Mesenchymal stem cell (in vitro differentiated cells and primary cell): ENCODE measurements around the gene CHRM2. TPM values are rescaled to one million over a fixed set of nuclear protein-coding genes. Genes with fewer than 3 reads are reported as not detected.
A peak's percentile ranks its signal among the peaks of the same experiment; 100 is the strongest.
"Not testable (repeated sequence)": the region's sequence is repeated elsewhere in the genome, so short reads cannot be mapped to it uniquely, and the experiment has no call there.

Experiments used
- DNase-seq: peaks from one replicate; pipeline ENCODE4 v3.0.0-alpha.2; 2013
- H2AFZ ChIP-seq: one replicate; pipeline ENCODE4 v1.6.1; 2013; ENCODE audit warnings: low read depth, mild to moderate bottlenecking, control low read depth, inconsistent platforms, low read length, moderate library complexity
- H2AK5ac ChIP-seq: 2 replicates; pipeline ENCODE4 v1.6.1; 2013; ENCODE audit warnings: low read length, moderate library complexity, mild to moderate bottlenecking, inconsistent platforms; ENCODE audit not compliant: severe bottlenecking
- H2BK120ac ChIP-seq: one replicate; pipeline ENCODE4 v1.6.1; 2013; ENCODE audit warnings: low read depth, mild to moderate bottlenecking, inconsistent platforms, low read length, moderate library complexity
- H2BK12ac ChIP-seq, 2 experiments: one replicate each; pipeline ENCODE4 v1.6.1; 2013; ENCODE audit warnings: inconsistent platforms in 2 of 2, low read length in 2 of 2, mild to moderate bottlenecking in 2 of 2, moderate library complexity in 2 of 2, control low read depth in 1 of 2
- H2BK15ac ChIP-seq: one replicate; pipeline ENCODE4 v1.6.1; 2013; ENCODE audit warnings: mild to moderate bottlenecking, low read depth, inconsistent platforms; ENCODE audit not compliant: poor library complexity, severe bottlenecking
- H2BK5ac ChIP-seq: 2 replicates; pipeline ENCODE4 v1.6.1; 2013; ENCODE audit warnings: low read depth, mild to moderate bottlenecking, low read length, control low read depth, inconsistent platforms; ENCODE audit not compliant: poor library complexity, severe bottlenecking
- H3K14ac ChIP-seq, 2 experiments: one replicate each; pipeline ENCODE4 v1.6.1; 2013; ENCODE audit warnings: inconsistent platforms in 2 of 2, low read length in 2 of 2, control low read depth in 1 of 2, mild to moderate bottlenecking in 1 of 2, moderate library complexity in 1 of 2
- H3K18ac ChIP-seq, 2 experiments: one replicate each; pipeline ENCODE4 v1.6.1; 2013; ENCODE audit warnings: inconsistent platforms in 2 of 2, low read length in 2 of 2, control low read depth in 1 of 2, low read depth in 1 of 2, mild to moderate bottlenecking in 1 of 2
- H3K23ac ChIP-seq, 2 experiments: one replicate each; pipeline ENCODE4 v1.6.1; 2013; ENCODE audit warnings: inconsistent platforms in 2 of 2, low read length in 2 of 2, mild to moderate bottlenecking in 2 of 2, moderate library complexity in 2 of 2, control low read depth in 1 of 2
- H3K27ac ChIP-seq: 2 replicates; pipeline ENCODE4 v1.5.1; 2013; ENCODE audit warnings: mild to moderate bottlenecking, moderate library complexity, low read length, control low read depth, inconsistent platforms; ENCODE audit not compliant: poor library complexity, severe bottlenecking
- H3K27me3 ChIP-seq, 2 experiments: 2 replicates each; pipeline versions ENCODE4 v1.6.1 to v1.7.0; 2013; ENCODE audit warnings: low read length in 2 of 2, mild to moderate bottlenecking in 2 of 2, moderate library complexity in 2 of 2, control low read depth in 1 of 2, inconsistent platforms in 1 of 2; ENCODE audit not compliant: control insufficient read depth in 1 of 2, insufficient read depth in 1 of 2
- H3K36me3 ChIP-seq, 2 experiments: 2 replicates each; pipeline versions ENCODE4 v1.6.1 to v1.7.0; 2013; ENCODE audit warnings: low read length in 2 of 2, control low read depth in 1 of 2, inconsistent platforms in 1 of 2, low read depth in 1 of 2, mild to moderate bottlenecking in 1 of 2; ENCODE audit not compliant: insufficient read depth in 2 of 2, control insufficient read depth in 1 of 2
- H3K4ac ChIP-seq, 2 experiments: one replicate each; pipeline ENCODE4 v1.6.1; 2013; ENCODE audit warnings: inconsistent platforms in 2 of 2, low read length in 2 of 2, mild to moderate bottlenecking in 2 of 2, moderate library complexity in 2 of 2, control low read depth in 1 of 2, low read depth in 1 of 2
- H3K4me1 ChIP-seq: 2 replicates; pipeline ENCODE4 v1.6.1; 2013; ENCODE audit warnings: low read depth, low read length, control low read depth; ENCODE audit not compliant: control insufficient read depth, insufficient read depth
- H3K4me2 ChIP-seq: 2 replicates; pipeline ENCODE4 v1.6.1; 2013; ENCODE audit warnings: low read length, mild to moderate bottlenecking, inconsistent platforms; ENCODE audit not compliant: poor library complexity, severe bottlenecking
- H3K4me3 ChIP-seq, 2 experiments: 2 replicates each; pipeline versions ENCODE4 v1.5.1 to v1.7.0; 2013; ENCODE audit warnings: low read length in 2 of 2, mild to moderate bottlenecking in 2 of 2, control low read depth in 1 of 2, low read depth in 1 of 2; ENCODE audit not compliant: insufficient read depth in 1 of 2
- H3K79me1 ChIP-seq: replicated peaks from 2 replicates; pipeline ENCODE4 v1.6.1; 2013; ENCODE audit warnings: mild to moderate bottlenecking, control low read depth, low read length, inconsistent platforms; ENCODE audit not compliant: poor library complexity, severe bottlenecking
- H3K9ac ChIP-seq: 2 replicates; pipeline ENCODE4 v1.7.0; 2013; ENCODE audit warnings: mild to moderate bottlenecking, low read length, moderate library complexity
- H3K9me3 ChIP-seq: 2 replicates; pipeline ENCODE4 v1.7.0; 2013; ENCODE audit warnings: mild to moderate bottlenecking, low read length; ENCODE audit not compliant: control insufficient read depth
- H4K8ac ChIP-seq: one replicate; pipeline ENCODE4 v1.6.1; 2013; ENCODE audit warnings: inconsistent platforms, mild to moderate bottlenecking, low read length, moderate library complexity
- H4K91ac ChIP-seq: one replicate; pipeline ENCODE4 v1.6.1; 2013; ENCODE audit warnings: mild to moderate bottlenecking, low read length, inconsistent platforms
- WGBS: methylation state at CpG from one replicate; pipeline ENCODE4 v1.1.7; 2013; ENCODE audit warnings: mixed read lengths; 5-methylcytosine and 5-hydroxymethylcytosine counted together
- polyA plus RNA-seq, 2 experiments: library from polyadenylated mRNA; stranded (reverse); fragments of 200-250 nt; gene quantifications; one replicate each; pipeline ENCODE4 v1.2.3, GENCODE V29; 2013

The CHRM2 gene
- 36.0 TPM for polyA plus RNA-seq (2013, experiment 1 of 2)
- 35.0 TPM for polyA plus RNA-seq (2013, experiment 2 of 2)

GRCh38 chr7:136868496-136869000, at the start of gene CHRM2:
TSS of gene CHRM2 (plus strand) at chr7:136868652. CDS start at chr7:137014866, 146,214 bp downstream.
- Histone ChIP-seq H3K9me3 (no peaks in the 10 kb centered on the region), H3K79me1 (no peaks in the 10 kb centered on the region), H4K8ac (peak within 1 kb of the TSS; percentile 78), H3K4ac (peak within 1 kb of the TSS in 1 of 2 experiments; percentile 59), H2BK120ac (peak within 1 kb of the TSS; percentile 38), H4K91ac (peak within 1 kb of the TSS; percentile 78), H3K36me3 (no peaks in the 10 kb centered on the region), H2AFZ (peak within 1 kb of the TSS; percentile 46), H3K27me3 (peaks cover 49 to 58% of the 10 kb centered on the region in 2 experiments), H3K9ac (no peak within 1 kb of the TSS), H2BK12ac (peak within 1 kb of the TSS; percentile 32 to 73), H3K4me1 (peaks cover 30% of the 10 kb centered on the region), H2BK15ac (peak within 1 kb of the TSS; percentile 44), H3K23ac (peak within 1 kb of the TSS; percentile 34 to 37), H3K14ac (peak within 1 kb of the TSS in 1 of 2 experiments; percentile 83), H2AK5ac (no peak within 1 kb of the TSS), H3K4me2 (peak within 1 kb of the TSS; percentile 99), H3K4me3 (peak within 1 kb of the TSS in 1 of 2 experiments; percentile 58), H3K27ac (no peak within 1 kb of the TSS), H3K18ac (peak within 1 kb of the TSS; percentile 64 to 89), H2BK5ac (no peak within 1 kb of the TSS)
- peak; percentile 83 for DNase-seq
- WGBS = 2% methylated on average over 23 of the region's 23 CpGs

GRCh38 chr7:136831398-136831797, 37.1 kb upstream of the CHRM2 start:
- not testable (repeated sequence) for H3K27me3 ChIP-seq, H3K14ac ChIP-seq, H3K36me3 ChIP-seq, H3K9ac ChIP-seq, H3K18ac ChIP-seq, H2BK5ac ChIP-seq, DNase-seq, H3K79me1 ChIP-seq, H4K91ac ChIP-seq, H2BK15ac ChIP-seq, H2AK5ac ChIP-seq, H3K23ac ChIP-seq, H3K4me2 ChIP-seq, H3K9me3 ChIP-seq, H4K8ac ChIP-seq, H2AFZ ChIP-seq, H3K27ac ChIP-seq, H3K4me1 ChIP-seq, H2BK120ac ChIP-seq, H2BK12ac ChIP-seq, H3K4me3 ChIP-seq, H3K4ac ChIP-seq
- WGBS = no CpG with 5 or more reads among the region's 16 CpGs

GRCh38 chr7:136845899-136846465, 22.5 kb upstream of the CHRM2 start:
- Histone ChIP-seq H4K91ac (no peak overlapping the region), H3K14ac (no peak overlapping the region), H3K4me2 (no peak overlapping the region), H3K4me3 (no peak overlapping the region), H2BK15ac (no peak overlapping the region), H3K4ac (no peak overlapping the region), H2BK120ac (no peak overlapping the region), H3K79me1 (no peaks in the 10 kb centered on the region), H2AK5ac (no peak overlapping the region), H2BK12ac (no peak overlapping the region), H4K8ac (no peak overlapping the region), H3K18ac (no peak overlapping the region), H3K9ac (no peak overlapping the region), H3K27me3 (no peaks in the 10 kb centered on the region), H3K36me3 (no peaks in the 10 kb centered on the region), H2BK5ac (no peak overlapping the region), H3K27ac (no peak overlapping the region), H3K23ac (no peak overlapping the region), H2AFZ (no peak overlapping the region), H3K4me1 (no peaks in the 10 kb centered on the region), H3K9me3 (peaks cover 9% of the 10 kb centered on the region)
- WGBS = 78% methylated on average over 1 of the region's 1 CpG
- DNase-seq = peak; percentile 67

- no peak overlapping the region for H3K9ac ChIP-seq
- H3K4ac ChIP-seq = no peak overlapping the region
- H2AK5ac ChIP-seq = no peak overlapping the region
- H3K4me2 ChIP-seq = no peak overlapping the region
- no peak overlapping the region for H3K23ac ChIP-seq
- no peaks in the 10 kb centered on the region for H3K4me1 ChIP-seq
- H3K4me3 ChIP-seq = no peak overlapping the region
- no peaks in the 10 kb centered on the region for H3K27me3 ChIP-seq
- no peak overlapping the region for H3K27ac ChIP-seq
- no peak overlapping the region for H2BK120ac ChIP-seq
- no peak overlapping the region for H2BK5ac ChIP-seq
- no peak overlapping the region for H3K18ac ChIP-seq
- H3K9me3 ChIP-seq = peaks cover 9% of the 10 kb centered on the region
- H3K79me1 ChIP-seq = no peaks in the 10 kb centered on the region
- 90% methylated on average over 2 of the region's 2 CpGs for WGBS
- no peak overlapping the region for H4K91ac ChIP-seq
- H3K14ac ChIP-seq = no peak overlapping the region
- no peak overlapping the region for H2BK15ac ChIP-seq
- no peak overlapping the region for H2AFZ ChIP-seq
- no peak for DNase-seq
- H2BK12ac ChIP-seq = no peak overlapping the region
- H4K8ac ChIP-seq = no peak overlapping the region
- no peaks in the 10 kb centered on the region for H3K36me3 ChIP-seq
Observed at GRCh38 chr7:136847858-136848257, 20.6 kb upstream of the CHRM2 start.
